ENCODE measurements around the gene ZNF292.
"Not testable (repeated sequence)": the region's sequence is repeated elsewhere in the genome, so short reads cannot be mapped to it uniquely, and the experiment has no call there.

Gene ZNF292

DNA sequence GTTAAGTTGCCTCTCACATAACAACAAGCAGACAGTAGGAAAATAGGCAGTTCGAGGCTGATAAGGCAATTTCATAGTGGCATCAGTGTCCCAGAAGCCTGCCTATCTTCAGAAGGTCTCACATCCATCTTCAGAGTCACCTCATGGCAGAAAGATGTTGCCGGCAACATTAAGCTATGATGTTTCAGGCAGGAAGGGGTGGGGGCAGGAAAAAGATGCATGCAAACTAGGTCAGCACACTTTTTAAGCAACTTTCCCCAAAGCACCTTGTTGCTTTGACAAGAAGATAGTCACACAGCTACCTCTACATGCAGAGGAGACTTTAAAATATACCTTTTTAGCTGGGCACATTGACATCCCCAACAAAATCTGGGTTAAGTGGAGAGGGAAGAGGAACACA, 123.8 kb downstream of the ZNF292 start:
- no peak for DNase-seq

DNA sequence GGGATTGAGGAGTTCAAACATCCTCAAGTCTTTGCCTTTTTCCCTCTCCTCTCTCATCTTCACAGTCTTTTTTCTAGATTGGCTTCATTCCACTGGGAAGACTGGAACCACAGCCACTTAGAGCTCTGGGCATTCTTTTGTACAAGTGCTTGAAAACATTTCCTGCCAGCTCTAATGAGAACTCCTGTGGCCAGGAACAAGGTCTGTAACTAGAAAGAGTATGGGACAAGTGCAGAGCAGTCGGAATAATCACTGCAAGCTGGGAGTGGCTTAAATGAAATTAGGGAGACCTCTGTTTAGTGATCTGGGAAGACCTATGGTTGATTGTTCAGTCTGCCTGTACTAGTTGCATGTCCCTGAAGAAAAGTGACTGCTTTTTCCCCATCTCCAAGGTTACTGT, 126.1 kb downstream of the ZNF292 start:
- DNase-seq = no peak

DNA sequence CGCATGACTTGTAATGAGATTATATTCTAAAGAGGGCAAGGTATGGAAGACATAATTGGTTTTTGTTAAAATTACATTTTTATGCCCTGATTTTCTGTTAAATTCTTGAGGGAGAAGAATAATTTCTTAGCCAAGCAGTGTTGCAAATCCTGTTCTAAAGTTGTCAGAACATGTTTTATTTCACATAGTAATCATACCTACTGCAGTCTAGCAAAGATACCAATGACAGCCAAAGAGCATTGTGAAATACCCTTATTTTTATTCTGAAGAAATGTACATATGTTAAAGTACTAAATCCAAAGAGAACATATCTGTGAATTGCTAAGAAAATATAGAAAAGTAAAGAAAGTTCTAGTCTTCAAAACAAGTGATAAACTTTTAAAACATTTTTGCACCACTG, 127.4 kb downstream of the ZNF292 start:
- DNase-seq = no peak

DNA sequence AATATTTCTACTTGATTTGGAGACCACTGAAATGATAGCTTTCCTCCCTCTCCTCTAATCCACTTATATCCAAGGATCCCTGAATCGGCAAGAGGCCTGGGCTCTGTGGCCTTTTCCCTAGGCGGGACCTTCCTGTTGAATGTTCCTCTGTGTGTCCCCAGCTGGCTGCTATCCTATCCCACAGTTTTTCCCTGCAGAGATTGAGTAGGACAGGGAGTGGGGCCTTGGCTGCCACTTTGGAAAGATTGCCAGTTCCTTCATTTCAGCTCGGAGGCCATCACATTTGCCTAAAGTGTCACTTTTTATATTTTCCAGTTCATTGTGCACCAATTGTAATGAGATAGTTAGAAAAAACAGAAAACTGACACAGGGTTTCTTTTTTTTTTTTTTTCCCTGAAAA, 128.1 kb downstream of the ZNF292 start:
- no peak for DNase-seq

DNA sequence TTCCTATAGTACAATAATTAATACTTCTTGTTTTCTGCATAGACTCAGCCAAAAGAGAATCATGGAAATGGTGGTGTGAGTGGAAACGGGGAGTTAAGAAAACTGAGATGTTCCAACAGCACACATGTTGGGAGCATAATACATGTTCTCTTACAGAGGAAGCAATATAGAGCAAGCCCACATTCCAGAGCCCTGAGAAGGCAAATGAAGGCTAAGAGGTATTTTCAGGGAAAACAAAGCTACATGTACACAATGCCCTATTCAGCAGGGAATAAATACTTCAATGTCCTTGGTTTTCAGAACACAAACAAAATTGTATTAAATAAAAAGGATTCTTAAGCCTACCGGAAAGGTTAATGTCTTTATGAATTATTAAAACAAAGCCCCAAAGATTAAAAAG, 131.9 kb downstream of the ZNF292 start:
- DNase-seq = no peak

DNA sequence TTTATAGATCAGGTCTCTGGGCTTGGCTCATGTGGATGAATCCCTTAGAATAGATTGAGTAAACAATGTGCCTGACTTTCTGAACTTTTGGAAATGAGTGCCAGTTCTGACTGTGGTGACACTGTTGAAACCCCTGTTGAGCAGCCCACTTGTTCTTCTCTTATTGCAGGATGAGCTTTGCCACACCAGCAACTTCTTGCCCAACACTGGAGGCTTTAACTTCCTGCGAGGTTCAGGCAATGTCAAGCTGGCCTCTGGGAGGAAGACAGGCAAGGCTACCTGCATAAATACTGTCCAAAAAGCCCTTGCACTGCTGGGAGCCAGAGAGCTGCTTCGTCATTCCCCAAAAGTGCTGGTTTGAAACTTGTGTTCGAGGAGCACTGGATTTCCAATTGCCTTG, 134.2 kb downstream of the ZNF292 start:
- no peak for DNase-seq

DNA sequence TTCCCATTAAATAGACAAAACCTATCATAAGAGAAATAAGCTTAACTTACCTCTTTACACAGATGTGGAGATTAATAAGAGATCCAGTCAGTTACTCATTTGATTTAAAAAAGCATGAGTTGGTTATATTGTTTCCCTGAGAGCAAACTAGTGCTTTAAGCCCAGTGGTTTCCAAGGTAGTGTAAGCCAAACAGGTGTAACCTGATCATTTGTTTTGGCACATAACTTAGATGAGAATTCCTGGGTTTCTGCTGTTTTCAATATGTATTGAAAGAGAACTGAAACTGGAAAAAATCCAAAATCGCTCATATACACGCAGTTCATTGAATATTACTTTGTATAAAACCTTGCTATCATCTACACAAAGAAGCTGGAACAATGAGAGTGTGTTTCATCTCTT, 136.5 kb downstream of the ZNF292 start:
- no peak for DNase-seq

DNA sequence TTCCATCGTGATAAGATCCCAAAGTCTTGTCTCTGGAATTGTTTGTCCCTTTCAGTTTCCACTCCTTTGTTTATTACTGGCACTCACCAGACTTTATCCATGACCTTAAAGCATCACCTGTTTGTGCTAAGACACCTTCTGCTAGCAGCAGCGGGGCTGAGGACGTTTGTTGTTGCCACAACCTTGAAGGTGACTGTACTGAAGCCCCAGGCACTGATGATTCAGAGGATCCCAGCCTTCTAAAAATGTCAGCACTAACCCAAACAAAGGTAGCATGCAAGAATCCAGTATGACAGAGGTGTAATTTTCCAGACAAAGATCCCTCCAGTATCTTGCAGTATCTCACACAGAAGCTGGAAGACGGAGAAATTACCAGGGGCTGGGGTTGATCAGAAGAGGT, 138.2 kb downstream of the ZNF292 start:
- no peak for DNase-seq

DNA sequence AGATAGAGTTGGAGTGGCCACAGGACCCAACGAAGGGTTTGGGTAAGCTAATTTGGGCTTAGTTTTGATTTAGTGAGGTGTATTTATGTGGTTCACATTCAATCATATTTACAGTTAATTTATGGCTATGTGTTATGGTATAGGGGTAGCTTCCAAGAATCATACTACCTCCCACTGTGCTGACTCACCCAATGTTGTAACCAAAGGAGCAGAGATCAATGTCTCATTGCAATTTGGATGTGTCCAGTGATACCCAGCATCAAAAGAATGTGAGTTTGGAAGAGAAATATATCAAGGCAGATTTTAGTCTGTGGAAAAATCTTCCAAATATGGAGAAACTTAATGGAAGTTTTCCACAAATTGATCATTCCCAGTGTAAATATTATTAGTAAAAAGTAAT, 141.8 kb downstream of the ZNF292 start:
- DNase-seq = no peak

DNA sequence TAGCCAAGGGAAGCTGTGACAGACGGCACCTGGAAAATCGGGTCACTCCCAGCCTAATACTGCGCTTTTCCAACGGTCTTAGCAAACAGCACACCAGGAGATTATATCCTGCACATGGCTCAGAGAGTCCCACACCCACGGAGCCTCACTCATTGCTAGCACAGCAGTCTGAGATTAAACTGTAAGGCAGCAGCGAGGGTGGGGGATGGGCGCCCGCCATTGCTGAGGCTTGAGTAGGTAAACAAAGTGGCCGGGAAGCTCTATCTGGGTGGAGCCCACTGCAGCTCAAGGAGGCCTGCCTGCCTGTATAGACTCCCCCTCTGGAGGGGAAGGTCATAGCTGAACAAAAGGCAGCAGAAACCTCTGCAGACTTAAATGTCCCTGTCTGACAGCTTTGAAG, 145.9 kb downstream of the ZNF292 start:
- not testable (repeated sequence) for DNase-seq

DNA sequence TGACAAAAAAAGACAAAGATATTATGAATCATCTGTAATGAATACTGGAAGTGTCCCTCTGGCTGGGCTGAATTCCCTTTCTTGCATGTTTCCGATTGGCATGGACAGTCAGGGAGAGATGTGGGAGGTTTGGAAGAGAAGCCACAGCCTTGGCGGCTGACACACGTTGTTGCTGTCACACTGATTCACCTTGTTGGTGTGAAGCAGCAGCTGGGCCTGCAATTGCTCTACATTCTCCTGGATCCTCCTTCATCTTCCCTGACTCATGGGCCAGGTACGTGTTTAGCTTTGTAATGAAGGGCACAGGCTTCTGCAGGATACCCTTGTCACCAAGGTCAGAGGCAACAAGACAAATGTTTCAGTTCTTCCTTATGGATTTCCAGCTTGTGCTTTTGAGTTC, 153.6 kb downstream of the ZNF292 start:
- DNase-seq = no peak

DNA sequence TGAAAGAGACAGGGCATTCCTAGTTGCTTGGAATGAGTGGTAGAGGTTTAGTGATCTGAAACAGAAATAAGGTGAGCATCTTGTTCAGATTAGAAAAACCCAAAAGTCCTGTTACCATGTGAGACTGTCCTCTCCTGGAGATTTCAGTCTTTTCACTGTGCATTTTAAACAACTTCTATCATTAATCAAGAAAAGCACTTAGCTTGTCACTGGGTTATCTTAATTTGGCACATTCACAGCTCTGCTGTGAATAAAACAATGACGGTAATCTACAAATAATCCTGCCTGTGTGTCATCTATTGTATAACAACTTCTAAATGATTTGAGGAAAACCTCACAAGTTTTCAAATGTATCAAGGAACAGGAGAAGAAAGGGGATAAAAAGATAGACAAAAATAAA, 157.5 kb downstream of the ZNF292 start:
- no peak for DNase-seq

Data from T-helper 1 cell (primary cell).